DND-41 (cell line): Measurements from ENCODE around the gene LRRC34.

Experiments
- ATAC-seq: fragments of 200-7000 bp; cut with Tn5 transposase; 3 replicates; pipeline ENCODE4 v1.9.1; 2021; ENCODE audit warnings: low read depth; ENCODE audit not compliant: insufficient read depth
- DNase-seq: peaks from one replicate; pipeline ENCODE4 v3.0.0-alpha.2; 2020
- H2AFZ ChIP-seq: 2 replicates; pipeline ENCODE4 v1.6.0; 2012; ENCODE audit warnings: low read depth, low read length
- H3K27ac ChIP-seq: 2 replicates; pipeline ENCODE4 v1.5.1; 2012; ENCODE audit warnings: low read length, inconsistent platforms
- H3K27me3 ChIP-seq: fragments of 200-600 bp; sonication (generic); 2 replicates; pipeline ENCODE4 v1.6.0; 2012; ENCODE audit warnings: low read length, mild to moderate bottlenecking, inconsistent platforms; ENCODE audit not compliant: insufficient read depth, poor library complexity
- H3K36me3 ChIP-seq: 2 replicates; pipeline ENCODE4 v1.5.1; 2012; ENCODE audit warnings: low read length, inconsistent platforms; ENCODE audit not compliant: insufficient read depth
- H3K4me1 ChIP-seq: 2 replicates; pipeline ENCODE4 v1.5.1; 2012; ENCODE audit warnings: mild to moderate bottlenecking, low read length; ENCODE audit not compliant: insufficient read depth
- H3K4me2 ChIP-seq: 2 replicates; pipeline ENCODE4 v1.6.0; 2012; ENCODE audit warnings: mild to moderate bottlenecking, moderate library complexity, low read length, inconsistent platforms; ENCODE audit not compliant: insufficient read depth
- H3K4me3 ChIP-seq, 2 experiments: fragments of 200-600 bp in 1 of 2; shearing (Covaris generic) in 1 of 2; 2 replicates each; pipeline ENCODE4 v1.5.1; 2012 to 2016; ENCODE audit warnings: inconsistent platforms in 2 of 2, low read length in 2 of 2, mild to moderate bottlenecking in 2 of 2, low read depth in 1 of 2, moderate library complexity in 1 of 2
- H3K79me2 ChIP-seq: 2 replicates; pipeline ENCODE4 v1.6.0; 2012; ENCODE audit warnings: low read length, inconsistent platforms; ENCODE audit not compliant: insufficient read depth
- H3K9ac ChIP-seq: 2 replicates; pipeline ENCODE4 v1.6.0; 2012; ENCODE audit warnings: low read depth, mild to moderate bottlenecking, inconsistent platforms, low read length, moderate library complexity
- H3K9me3 ChIP-seq: 2 replicates; pipeline ENCODE4 v1.5.1; 2012; ENCODE audit warnings: low read length, moderate library complexity, mild to moderate bottlenecking, inconsistent platforms; ENCODE audit not compliant: insufficient read depth, severe bottlenecking
- H4K20me1 ChIP-seq: 2 replicates; pipeline ENCODE4 v1.6.0; 2012; ENCODE audit warnings: low read length; ENCODE audit not compliant: insufficient read depth
- CTCF ChIP-seq: IDR thresholded peaks from 2 replicates; pipeline ENCODE4 v1.5.1; 2012; ENCODE audit warnings: borderline replicate concordance, low read length, moderate library complexity, mild to moderate bottlenecking; ENCODE audit not compliant: poor library complexity, severe bottlenecking; ENCODE audit errors: extremely low read depth
- EZH2 ChIP-seq: IDR thresholded peaks from 3 replicates; pipeline ENCODE4 v1.6.1; 2012; ENCODE audit warnings: borderline replicate concordance, low read depth, mild to moderate bottlenecking, moderate library complexity, low read length, inconsistent platforms; ENCODE audit not compliant: severe bottlenecking

The LRRC34 gene

GRCh38 chr3:169822983-169823382 is 10.3 kb upstream of the LRRC34 start:
- H3K27me3 ChIP-seq: peaks cover 3% of the 10 kb centered on the region
- H3K9ac ChIP-seq: no peak overlapping the region
- no peaks in the 10 kb centered on the region for H4K20me1 ChIP-seq
- H3K79me2 ChIP-seq: no peaks in the 10 kb centered on the region
- H3K27ac ChIP-seq: no peak overlapping the region
- TF ChIP-seq CTCF (no peak), EZH2 (no peak)
- ATAC-seq (no peak), DNase-seq (no peak)
- H3K36me3 ChIP-seq: no peaks in the 10 kb centered on the region
- H3K9me3 ChIP-seq: no peaks in the 10 kb centered on the region
- H3K4me2 ChIP-seq: no peak overlapping the region
- no peaks in the 10 kb centered on the region for H3K4me1 ChIP-seq
- no peak overlapping the region for H3K4me3 ChIP-seq
- no peak overlapping the region for H2AFZ ChIP-seq

- Histone ChIP-seq H3K9me3 (no peaks in the 10 kb centered on the region), H3K36me3 (no peaks in the 10 kb centered on the region), H2AFZ (no peak overlapping the region), H3K4me2 (no peak overlapping the region), H3K9ac (no peak overlapping the region), H3K4me3 (no peak overlapping the region), H4K20me1 (no peaks in the 10 kb centered on the region), H3K79me2 (no peaks in the 10 kb centered on the region), H3K4me1 (no peaks in the 10 kb centered on the region), H3K27ac (no peak overlapping the region), H3K27me3 (peaks cover 6% of the 10 kb centered on the region)
- DNase-seq: no peak
- ATAC-seq: no peak
- TF ChIP-seq EZH2 (no peak), CTCF (no peak)
Observed at GRCh38 chr3:169822540-169822939, 9.8 kb upstream of the LRRC34 start.

GRCh38 chr3:169822091-169822490 is 9.4 kb upstream of the LRRC34 start:
- H3K9me3 ChIP-seq: no peaks in the 10 kb centered on the region
- no peaks in the 10 kb centered on the region for H3K4me1 ChIP-seq
- no peaks in the 10 kb centered on the region for H3K79me2 ChIP-seq
- H3K4me2 ChIP-seq: no peak overlapping the region
- H3K4me3 ChIP-seq: no peak overlapping the region
- H3K27ac ChIP-seq: no peak overlapping the region
- TF ChIP-seq CTCF (no peak), EZH2 (no peak)
- H3K9ac ChIP-seq: no peak overlapping the region
- no peak overlapping the region for H2AFZ ChIP-seq
- H3K27me3 ChIP-seq: peaks cover 6% of the 10 kb centered on the region
- DNase-seq (no peak), ATAC-seq (no peak)
- H3K36me3 ChIP-seq: no peaks in the 10 kb centered on the region
- no peaks in the 10 kb centered on the region for H4K20me1 ChIP-seq

GRCh38 chr3:169818316-169818715 is 5.6 kb upstream of the LRRC34 start:
- H2AFZ ChIP-seq: no peak overlapping the region
- peaks cover 7% of the 10 kb centered on the region for H3K9me3 ChIP-seq
- H3K4me1 ChIP-seq: peaks cover 10% of the 10 kb centered on the region
- no peak for ATAC-seq
- no peak for DNase-seq
- H3K79me2 ChIP-seq: no peaks in the 10 kb centered on the region
- H3K4me3 ChIP-seq: no peak overlapping the region
- TF ChIP-seq EZH2 (no peak), CTCF (no peak)
- H3K9ac ChIP-seq: no peak overlapping the region
- peaks cover 6% of the 10 kb centered on the region for H3K27me3 ChIP-seq
- no peak overlapping the region for H3K27ac ChIP-seq
- no peaks in the 10 kb centered on the region for H3K36me3 ChIP-seq
- no peaks in the 10 kb centered on the region for H4K20me1 ChIP-seq
- H3K4me2 ChIP-seq: no peak overlapping the region
